Muscle of leg (tissue), 11 donors: Measurements from ENCODE around the gene LBR. TPM values are rescaled to one million over a fixed set of nuclear protein-coding genes. Genes with fewer than 3 reads are reported as not detected.

Source experiments
- DNase-seq: peaks from one replicate; pipeline ENCODE4 v3.0.0; 2013
- H3K27ac ChIP-seq: one replicate; pipeline ENCODE4 v1.5.1; 2013; ENCODE audit warnings: mild to moderate bottlenecking, low read length, control low read depth
- H3K27me3 ChIP-seq: one replicate; pipeline ENCODE4 v1.6.1; 2013; ENCODE audit warnings: low read length; ENCODE audit not compliant: control insufficient read depth, insufficient read depth
- H3K36me3 ChIP-seq: one replicate; pipeline ENCODE4 v1.6.1; 2013; ENCODE audit warnings: low read length; ENCODE audit not compliant: control insufficient read depth, insufficient read depth
- H3K4me1 ChIP-seq: one replicate; pipeline ENCODE4 v1.6.1; 2013; ENCODE audit warnings: low read length; ENCODE audit not compliant: control insufficient read depth, insufficient read depth
- H3K4me3 ChIP-seq: one replicate; pipeline ENCODE4 v1.5.1; 2013; ENCODE audit warnings: low read length, control low read depth
- H3K9me3 ChIP-seq: replicated peaks from 2 replicates; pipeline ENCODE4 v1.6.1; 2013; ENCODE audit warnings: low read depth, low read length; ENCODE audit not compliant: control insufficient read depth
- WGBS: methylation state at CpG from one replicate; pipeline ENCODE4 v1.1.5; 2013; ENCODE audit warnings: missing lambda C conversion rate; ENCODE audit not compliant: insufficient coverage; 5-methylcytosine and 5-hydroxymethylcytosine counted together
- polyA plus RNA-seq, 8 donors: library from polyadenylated mRNA; unstranded; fragments of 120-200 nt; gene quantifications; one replicate each; pipeline versions ENCODE4 v1.2.1 to v1.2.3, GENCODE V29; 2013; ENCODE audit warnings: inconsistent platforms in 1 of 8, low replicate concordance in 1 of 8; ENCODE audit not compliant: insufficient read length in 8 of 8, insufficient read depth in 1 of 8
- total RNA-seq: library from RNA; stranded (reverse); fragments of 120-200 nt; gene quantifications from one replicate; pipeline ENCODE4 v1.2.4, GENCODE V29; 2013

The LBR gene
- total and polyA plus RNA-seq, 9 donors: 25.4 to 52.1 (median 40.4) TPM

GRCh38 chr1:225464851-225465792, 37.3 kb upstream of the LBR start:
- no peaks in the 10 kb centered on the region for H3K27me3 ChIP-seq
- H3K9me3 ChIP-seq: no peaks in the 10 kb centered on the region
- peak; percentile 78 for DNase-seq
- 27% methylated on average over 12 of the region's 15 CpGs for WGBS
- peak overlapping the region; percentile 13 for H3K27ac ChIP-seq
- no peaks in the 10 kb centered on the region for H3K36me3 ChIP-seq
- H3K4me3 ChIP-seq: no peak overlapping the region
- H3K4me1 ChIP-seq: peaks cover 78% of the 10 kb centered on the region

GRCh38 chr1:225462714-225463574, 35.1 kb upstream of the LBR start:
- H3K27ac ChIP-seq: no peak overlapping the region

GRCh38 chr1:225462429-225462713, 34.5 kb upstream of the LBR start:
- no peak overlapping the region for H3K27ac ChIP-seq
- H3K9me3 ChIP-seq: no peaks in the 10 kb centered on the region
- H3K27me3 ChIP-seq: no peaks in the 10 kb centered on the region
- H3K36me3 ChIP-seq: no peaks in the 10 kb centered on the region
- no peak overlapping the region for H3K4me3 ChIP-seq
- 38% methylated on average over 1 of the region's 5 CpGs for WGBS
- H3K4me1 ChIP-seq: peaks cover 58% of the 10 kb centered on the region
- no peak for DNase-seq

More at GRCh38 chr1:225462714-225463574, 35.1 kb upstream of the LBR start:
- Histone ChIP-seq H3K4me3 (no peak overlapping the region), H3K4me1 (peaks cover 63% of the 10 kb centered on the region), H3K9me3 (no peaks in the 10 kb centered on the region), H3K36me3 (no peaks in the 10 kb centered on the region), H3K27me3 (no peaks in the 10 kb centered on the region)
- 28% methylated on average over 8 of the region's 15 CpGs for WGBS
- no peak for DNase-seq

GRCh38 chr1:225461533-225462428, 33.9 kb upstream of the LBR start:
- H3K9me3 ChIP-seq: no peaks in the 10 kb centered on the region
- H3K27me3 ChIP-seq: no peaks in the 10 kb centered on the region
- H3K27ac ChIP-seq: no peak overlapping the region
- no peaks in the 10 kb centered on the region for H3K36me3 ChIP-seq
- peaks cover 52% of the 10 kb centered on the region for H3K4me1 ChIP-seq
- DNase-seq: no peak
- H3K4me3 ChIP-seq: no peak overlapping the region
- WGBS: 71% methylated on average over 16 of the region's 19 CpGs

- Histone ChIP-seq H3K27me3 (no peaks in the 10 kb centered on the region), H3K27ac (no peak overlapping the region), H3K9me3 (no peaks in the 10 kb centered on the region), H3K4me3 (no peak overlapping the region), H3K36me3 (no peaks in the 10 kb centered on the region), H3K4me1 (peaks cover 51% of the 10 kb centered on the region)
- DNase-seq: no peak
- 68% methylated on average over 3 of the region's 8 CpGs for WGBS
Observed at GRCh38 chr1:225460737-225461532, 33.1 kb upstream of the LBR start.

- no peak overlapping the region for H3K27ac ChIP-seq
- 47% methylated on average over 12 of the region's 18 CpGs for WGBS
- no peak for DNase-seq
- no peaks in the 10 kb centered on the region for H3K9me3 ChIP-seq
- peaks cover 43% of the 10 kb centered on the region for H3K4me1 ChIP-seq
- no peaks in the 10 kb centered on the region for H3K36me3 ChIP-seq
- H3K4me3 ChIP-seq: no peak overlapping the region
- H3K27me3 ChIP-seq: no peaks in the 10 kb centered on the region
Observed at GRCh38 chr1:225460021-225460736, 32.3 kb upstream of the LBR start.

- H3K9me3 ChIP-seq: no peaks in the 10 kb centered on the region
- H3K27ac ChIP-seq: no peak overlapping the region
- no peak for DNase-seq
- no peak overlapping the region for H3K4me3 ChIP-seq
- 100% methylated on average over 1 of the region's 2 CpGs for WGBS
- peaks cover 35% of the 10 kb centered on the region for H3K4me1 ChIP-seq
- H3K27me3 ChIP-seq: no peaks in the 10 kb centered on the region
- no peaks in the 10 kb centered on the region for H3K36me3 ChIP-seq
Observed at GRCh38 chr1:225458222-225458631, 30.4 kb upstream of the LBR start.

GRCh38 chr1:225454733-225455132, 26.9 kb upstream of the LBR start:
- no peak overlapping the region for H3K27ac ChIP-seq
- H3K36me3 ChIP-seq: no peaks in the 10 kb centered on the region
- peaks cover under 1% of the 10 kb centered on the region for H3K4me1 ChIP-seq
- H3K9me3 ChIP-seq: no peaks in the 10 kb centered on the region
- H3K4me3 ChIP-seq: no peak overlapping the region
- DNase-seq: no peak
- no peaks in the 10 kb centered on the region for H3K27me3 ChIP-seq
- WGBS: no CpG with 5 or more reads among the region's 5 CpGs
